Peyer's patch (tissue), 4 donors: Measurements from ENCODE around the gene DCXR. TPM values are rescaled to one million over a fixed set of nuclear protein-coding genes. Genes with fewer than 3 reads are reported as not detected.

Experiments
- DNase-seq, 3 donors: peaks; one replicate each; pipeline ENCODE4 v3.0.0-alpha.2; 2017 to 2019
- H3K27ac ChIP-seq, 4 donors: fragments of 200-600 bp; sonication (generic); one replicate each; pipeline ENCODE4 v1.5.1; 2016 to 2019
- H3K27me3 ChIP-seq, 2 donors: fragments of 200-600 bp; sonication (generic); one replicate each; pipeline ENCODE4 v1.5.1; 2019
- H3K36me3 ChIP-seq, 3 donors: fragments of 200-600 bp; sonication (generic); one replicate each; pipeline ENCODE4 v1.5.1; 2016 to 2019
- H3K4me1 ChIP-seq, 4 donors: fragments of 200-600 bp; sonication (generic); one replicate each; pipeline ENCODE4 v1.5.1; 2016 to 2019
- H3K4me3 ChIP-seq, 4 donors: fragments of 200-600 bp; sonication (generic); 1 replicate in 3 of 4; 2 replicates in 1 of 4; pipeline ENCODE4 v1.5.1; 2016 to 2019; ENCODE audit warnings: mild to moderate bottlenecking in 1 of 4
- H3K9me3 ChIP-seq, 4 donors: fragments of 200-600 bp; sonication (generic); one replicate each; pipeline ENCODE4 v1.5.1; 2016 to 2019; ENCODE audit warnings: mild to moderate bottlenecking in 1 of 4
- CTCF ChIP-seq, 6 experiments: fragments of 450-650 bp in 4 of 6; fragments of 200-600 bp in 2 of 6; sonication (generic) in 1 of 6; IDR thresholded peaks; one replicate each; pipeline ENCODE4 v1.5.1; 2017 to 2019; ENCODE audit warnings: antibody characterized with exemption in 6 of 6, mild to moderate bottlenecking in 3 of 6, moderate library complexity in 1 of 6
- POLR2A ChIP-seq, 2 donors: fragments of 450-650 bp; IDR thresholded peaks; one replicate each; pipeline ENCODE4 v1.5.1; 2017; ENCODE audit warnings: antibody characterized with exemption in 2 of 2, mild to moderate bottlenecking in 2 of 2, moderate library complexity in 2 of 2
- total RNA-seq, 4 donors: library from RNA; depleted of rRNA; stranded (reverse); fragments of >200 nt; gene quantifications; one replicate each; pipeline ENCODE4 v1.1.0, GENCODE V29; 2016

Gene DCXR
- total RNA-seq, 4 donors from 2014 or later = 68.5 to 104 (median 86.8) TPM

- H3K4me3 ChIP-seq = no peak overlapping the region
- H3K4me1 ChIP-seq = no peaks in the 10 kb centered on the region
- no peaks in the 10 kb centered on the region for H3K9me3 ChIP-seq
- TF ChIP-seq CTCF (IDR thresholded peaks at IDR 0.05) = no peak
- no peak for TF ChIP-seq POLR2A (IDR thresholded peaks at IDR 0.05)
- no peak overlapping the region for H3K27ac ChIP-seq
- DNase-seq = no peak
- H3K36me3 ChIP-seq = no peaks in the 10 kb centered on the region
- H3K27me3 ChIP-seq = no peaks in the 10 kb centered on the region
Measured at GRCh38 chr17:82010575-82011525, 26.6 kb downstream of the DCXR start.

GRCh38 chr17:82009413-82009812, 28.1 kb downstream of the DCXR start:
- Histone ChIP-seq H3K36me3 (no peaks in the 10 kb centered on the region), H3K27ac (no peak overlapping the region), H3K9me3 (no peaks in the 10 kb centered on the region), H3K4me3 (no peak overlapping the region), H3K4me1 (no peaks in the 10 kb centered on the region), H3K27me3 (no peaks in the 10 kb centered on the region)
- TF ChIP-seq CTCF (IDR thresholded peaks at IDR 0.05) (no peak), POLR2A (IDR thresholded peaks at IDR 0.05) (no peak)
- no peak for DNase-seq

DNA sequence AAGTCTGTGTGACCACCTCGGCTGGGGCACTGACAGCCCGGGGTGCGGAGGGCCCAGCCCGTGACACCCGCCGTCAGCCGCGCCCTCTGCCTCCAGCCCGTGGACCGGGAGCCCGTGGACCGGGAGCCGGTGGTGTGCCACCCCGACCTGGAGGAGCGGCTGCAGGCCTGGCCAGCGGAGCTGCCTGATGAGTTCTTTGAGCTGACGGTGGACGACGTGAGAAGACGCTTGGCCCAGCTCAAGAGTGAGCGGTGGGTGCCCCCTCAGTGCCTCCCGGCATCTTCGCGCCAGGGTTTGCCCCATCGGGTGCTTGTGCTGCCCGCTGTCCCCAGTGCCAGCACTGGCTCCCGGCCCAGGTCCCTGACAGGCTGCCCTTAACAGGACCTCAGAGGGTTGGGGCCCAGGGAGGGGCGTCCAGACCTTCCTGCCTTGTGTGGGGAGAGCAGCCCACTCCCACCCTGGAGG, 28.5 kb downstream of the DCXR start:
- Histone ChIP-seq H3K36me3 (no peaks in the 10 kb centered on the region), H3K4me1 (peaks cover 0 to 3% (median 0%) of the 10 kb centered on the region in 4 donors), H3K4me3 (no peak overlapping the region), H3K27me3 (no peaks in the 10 kb centered on the region), H3K27ac (no peak overlapping the region), H3K9me3 (no peaks in the 10 kb centered on the region)
- TF ChIP-seq CTCF (IDR thresholded peaks at IDR 0.05) = no peak
- TF ChIP-seq POLR2A (IDR thresholded peaks at IDR 0.05) = no peak
- DNase-seq = no peak

DNA sequence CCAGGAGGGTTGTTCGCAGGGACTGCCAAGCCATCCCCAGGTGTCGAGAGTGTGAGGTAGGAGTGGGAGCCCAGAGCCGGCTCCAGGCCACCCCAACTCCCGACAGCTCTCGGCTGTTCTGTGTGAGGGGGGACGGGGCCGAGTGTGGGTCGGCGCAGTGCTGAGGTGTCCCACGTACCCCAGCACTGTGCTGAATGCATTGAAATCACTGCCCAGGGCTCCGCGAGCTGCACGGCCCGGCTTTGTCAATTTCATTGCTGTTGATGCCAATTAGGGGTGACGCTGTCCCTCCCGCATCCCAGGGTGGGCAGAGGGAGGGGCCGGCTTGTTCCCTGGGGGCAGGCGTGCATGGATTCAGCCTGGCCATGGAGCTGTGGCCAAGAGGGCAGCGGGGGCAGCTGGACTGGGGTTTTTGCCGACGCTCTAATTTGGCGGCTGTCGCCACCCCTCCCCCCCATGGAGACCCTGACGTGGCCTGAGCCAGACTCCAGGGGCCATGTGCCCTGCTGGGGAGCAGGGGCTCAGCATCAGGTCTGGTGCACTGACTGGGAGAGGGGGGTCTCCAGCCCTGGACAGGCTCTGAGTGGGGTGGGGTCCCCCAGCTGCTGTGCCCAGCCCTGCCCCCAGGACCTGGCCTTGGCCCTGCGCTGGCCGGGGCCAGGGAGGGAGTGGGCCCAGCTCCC, 29.1 kb downstream of the DCXR start:
- Histone ChIP-seq H3K4me3 (no peak overlapping the region), H3K4me1 (peaks cover 0 to 9% (median 0%) of the 10 kb centered on the region in 4 donors), H3K27me3 (no peaks in the 10 kb centered on the region), H3K36me3 (no peaks in the 10 kb centered on the region), H3K27ac (no peak overlapping the region), H3K9me3 (no peaks in the 10 kb centered on the region)
- TF ChIP-seq CTCF (IDR thresholded peaks at IDR 0.05) (no peak), POLR2A (IDR thresholded peaks at IDR 0.05) (no peak)
- DNase-seq = no peak

DNA sequence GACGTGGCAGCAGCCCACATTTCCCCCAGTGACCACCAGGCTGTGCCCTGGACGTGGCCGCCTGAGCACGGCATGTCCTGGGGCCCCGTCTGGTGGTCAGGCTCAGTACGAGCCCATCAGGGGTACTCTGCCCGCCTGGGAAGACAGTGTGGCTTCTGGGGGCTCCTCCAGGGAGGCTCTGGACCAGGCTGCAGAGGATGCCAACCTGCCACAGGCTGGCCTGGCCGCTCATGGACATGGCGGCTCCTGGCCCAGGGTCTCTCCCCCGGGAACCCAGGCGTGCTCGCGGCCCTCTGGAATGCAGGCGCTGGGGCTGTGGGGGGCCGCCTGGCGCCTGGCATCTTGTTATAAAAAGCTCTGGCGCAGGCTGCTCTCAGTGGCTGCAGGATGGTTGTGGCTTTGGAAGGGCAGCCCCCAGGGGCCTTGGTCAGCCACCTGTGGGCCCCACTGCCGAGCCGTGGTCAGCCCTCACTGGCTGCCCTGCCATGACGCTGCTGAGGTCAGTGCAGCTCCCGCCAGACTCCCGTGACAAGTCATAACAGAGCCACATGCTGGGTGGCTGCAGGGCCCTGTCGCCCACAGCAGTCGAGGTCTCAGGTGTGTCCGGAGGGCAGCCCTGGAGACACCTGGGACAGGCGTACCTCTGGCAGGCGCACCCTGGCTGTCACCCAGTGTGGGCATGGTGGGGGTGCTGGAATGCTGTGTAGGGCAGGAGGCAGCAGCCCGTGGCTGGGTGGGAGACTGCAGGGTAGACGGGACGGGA, 29.8 kb downstream of the DCXR start:
- peaks cover 0 to 11% (median 0%) of the 10 kb centered on the region in 4 donors for H3K4me1 ChIP-seq
- no peaks in the 10 kb centered on the region for H3K27me3 ChIP-seq
- H3K9me3 ChIP-seq = no peaks in the 10 kb centered on the region
- no peak overlapping the region for H3K27ac ChIP-seq
- H3K4me3 ChIP-seq = no peak overlapping the region
- DNase-seq = no peak
- TF ChIP-seq CTCF (IDR thresholded peaks at IDR 0.05) = no peak
- no peak for TF ChIP-seq POLR2A (IDR thresholded peaks at IDR 0.05)
- no peaks in the 10 kb centered on the region for H3K36me3 ChIP-seq
